Endodermal cell (in vitro differentiated cells): ENCODE measurements around the gene PSMC4. TPM values are rescaled to one million over a fixed set of nuclear protein-coding genes. Genes with fewer than 3 reads are reported as not detected.
A peak's percentile ranks its signal among the peaks of the same experiment; 100 is the strongest.

ENCODE experiments used
- DNase-seq: peaks from one replicate; pipeline ENCODE4 v3.0.0-alpha.2; 2017
- H3K27ac ChIP-seq: 2 replicates; pipeline ENCODE4 v1.5.1; 2013; ENCODE audit warnings: mild to moderate bottlenecking, low read depth, low read length, moderate library complexity
- H3K27me3 ChIP-seq: 2 replicates; pipeline ENCODE4 v1.6.1; 2013; ENCODE audit warnings: mild to moderate bottlenecking, low read length, moderate library complexity; ENCODE audit not compliant: insufficient read depth, control insufficient read depth, poor library complexity, severe bottlenecking
- H3K36me3 ChIP-seq: 2 replicates; pipeline ENCODE4 v1.7.0; 2013; ENCODE audit warnings: mild to moderate bottlenecking, low read length, moderate library complexity; ENCODE audit not compliant: control insufficient read depth, insufficient read depth
- H3K4me1 ChIP-seq: one replicate; pipeline ENCODE4 v1.7.0; 2013; ENCODE audit warnings: low read length; ENCODE audit not compliant: control insufficient read depth, insufficient read depth
- H3K4me3 ChIP-seq: 2 replicates; pipeline ENCODE4 v1.5.1; 2013; ENCODE audit warnings: mild to moderate bottlenecking, low read length, moderate library complexity
- H3K9ac ChIP-seq: 2 replicates; pipeline ENCODE4 v1.6.1; 2013; ENCODE audit warnings: mild to moderate bottlenecking, low read length, moderate library complexity; ENCODE audit not compliant: poor library complexity, severe bottlenecking; ENCODE audit errors: extremely low read depth
- H3K9me3 ChIP-seq: 2 replicates; pipeline ENCODE4 v1.6.1; 2013; ENCODE audit warnings: mild to moderate bottlenecking, low read length, moderate library complexity; ENCODE audit not compliant: control insufficient read depth
- H3K27ac Mint-ChIP-seq: 2 replicates; pipeline ENCODE4 v1.8.0; 2020; ENCODE audit warnings: mixed read lengths
- H3K27me3 Mint-ChIP-seq: 2 replicates; pipeline ENCODE4 v1.8.0; 2021; ENCODE audit warnings: mild to moderate bottlenecking, mixed read lengths; ENCODE audit not compliant: insufficient read depth
- H3K36me3 Mint-ChIP-seq: 2 replicates; pipeline ENCODE4 v1.8.0; 2020; ENCODE audit warnings: low read depth, mixed read lengths
- H3K4me1 Mint-ChIP-seq: 2 replicates; pipeline ENCODE4 v1.8.0; 2020; ENCODE audit warnings: mixed read lengths
- H3K4me3 Mint-ChIP-seq: 2 replicates; pipeline ENCODE4 v1.8.0; 2020; ENCODE audit warnings: mild to moderate bottlenecking, moderate library complexity, mixed read lengths
- H3K9me3 Mint-ChIP-seq: 2 replicates; pipeline ENCODE4 v1.8.0; 2020; ENCODE audit warnings: mild to moderate bottlenecking, mixed read lengths
- WGBS, 2 experiments: methylation state at CpG; one replicate each; pipeline versions ENCODE4 v1.1.5 to v1.1.7; 2013; ENCODE audit warnings: missing lambda C conversion rate in 2 of 2, mixed read lengths in 1 of 2; ENCODE audit not compliant: insufficient coverage in 1 of 2, insufficient read length in 1 of 2; 5-methylcytosine and 5-hydroxymethylcytosine counted together
- total RNA-seq, 2 donors: library from RNA; stranded (reverse); fragmentation: NEBNext Ultra II Directional in 1 of 2; extraction: Animal tissue kit (Norgen Biotek cat#: 25700) in 1 of 2; gene quantifications; 2 replicates in 1 of 2; 3 replicates in 1 of 2; pipeline ENCODE4 v1.2.1, GENCODE V29; 2021
- TF ChIP-seq, protein P1 (sequence below): fragments of 200-600 bp; sonication (generic); conservative IDR thresholded peaks from 2 replicates; pipeline ENCODE4 v1.5.0; 2021; ENCODE audit warnings: antibody characterized with exemption, mild to moderate bottlenecking

PSMC4 gene
- total RNA-seq, 2 donors from 2014 or later: 88.9 to 96.9 TPM

DNA sequence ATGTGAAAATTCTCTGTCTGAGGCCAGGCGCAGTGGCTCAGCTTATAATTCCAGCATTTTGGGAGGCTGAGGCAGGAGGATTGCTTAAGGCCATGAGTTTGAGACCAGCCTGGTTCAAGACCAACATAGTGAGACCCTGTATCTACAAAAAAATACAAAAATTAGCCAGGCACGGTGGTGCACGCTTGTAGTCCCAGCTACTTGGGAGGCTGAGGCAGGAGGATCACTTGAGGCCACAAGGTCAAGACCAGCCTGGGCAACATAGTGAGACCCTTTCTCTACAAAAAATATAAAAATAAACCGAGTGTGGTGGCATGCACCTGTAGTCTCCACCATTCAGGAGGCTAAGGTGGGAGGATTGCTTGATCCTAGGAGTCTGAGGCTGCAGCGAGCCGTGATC, 34.3 kb upstream of the PSMC4 start:
- H3K4me3 ChIP-seq: no peak overlapping the region
- H3K9me3 Mint-ChIP-seq: no peaks in the 10 kb centered on the region
- DNase-seq: peak; percentile 16
- no peaks in the 10 kb centered on the region for H3K27me3 Mint-ChIP-seq
- no peak overlapping the region for H3K27ac ChIP-seq
- H3K9ac ChIP-seq: no peak overlapping the region
- H3K36me3 ChIP-seq: no peaks in the 10 kb centered on the region
- no peaks in the 10 kb centered on the region for H3K4me1 ChIP-seq
- H3K27ac Mint-ChIP-seq: no peak overlapping the region
- no peaks in the 10 kb centered on the region for H3K9me3 ChIP-seq
- no peaks in the 10 kb centered on the region for H3K27me3 ChIP-seq
- no peaks in the 10 kb centered on the region for H3K36me3 Mint-ChIP-seq
- no peak overlapping the region for H3K4me3 Mint-ChIP-seq
- 91 to 94% methylated on average over 2 to 6 of the region's 6 CpGs for WGBS, 2 experiments
- TF ChIP-seq, protein P1, sequence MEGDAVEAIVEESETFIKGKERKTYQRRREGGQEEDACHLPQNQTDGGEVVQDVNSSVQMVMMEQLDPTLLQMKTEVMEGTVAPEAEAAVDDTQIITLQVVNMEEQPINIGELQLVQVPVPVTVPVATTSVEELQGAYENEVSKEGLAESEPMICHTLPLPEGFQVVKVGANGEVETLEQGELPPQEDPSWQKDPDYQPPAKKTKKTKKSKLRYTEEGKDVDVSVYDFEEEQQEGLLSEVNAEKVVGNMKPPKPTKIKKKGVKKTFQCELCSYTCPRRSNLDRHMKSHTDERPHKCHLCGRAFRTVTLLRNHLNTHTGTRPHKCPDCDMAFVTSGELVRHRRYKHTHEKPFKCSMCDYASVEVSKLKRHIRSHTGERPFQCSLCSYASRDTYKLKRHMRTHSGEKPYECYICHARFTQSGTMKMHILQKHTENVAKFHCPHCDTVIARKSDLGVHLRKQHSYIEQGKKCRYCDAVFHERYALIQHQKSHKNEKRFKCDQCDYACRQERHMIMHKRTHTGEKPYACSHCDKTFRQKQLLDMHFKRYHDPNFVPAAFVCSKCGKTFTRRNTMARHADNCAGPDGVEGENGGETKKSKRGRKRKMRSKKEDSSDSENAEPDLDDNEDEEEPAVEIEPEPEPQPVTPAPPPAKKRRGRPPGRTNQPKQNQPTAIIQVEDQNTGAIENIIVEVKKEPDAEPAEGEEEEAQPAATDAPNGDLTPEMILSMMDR: no peak
- H3K4me1 Mint-ChIP-seq: peaks cover 2% of the 10 kb centered on the region

DNA sequence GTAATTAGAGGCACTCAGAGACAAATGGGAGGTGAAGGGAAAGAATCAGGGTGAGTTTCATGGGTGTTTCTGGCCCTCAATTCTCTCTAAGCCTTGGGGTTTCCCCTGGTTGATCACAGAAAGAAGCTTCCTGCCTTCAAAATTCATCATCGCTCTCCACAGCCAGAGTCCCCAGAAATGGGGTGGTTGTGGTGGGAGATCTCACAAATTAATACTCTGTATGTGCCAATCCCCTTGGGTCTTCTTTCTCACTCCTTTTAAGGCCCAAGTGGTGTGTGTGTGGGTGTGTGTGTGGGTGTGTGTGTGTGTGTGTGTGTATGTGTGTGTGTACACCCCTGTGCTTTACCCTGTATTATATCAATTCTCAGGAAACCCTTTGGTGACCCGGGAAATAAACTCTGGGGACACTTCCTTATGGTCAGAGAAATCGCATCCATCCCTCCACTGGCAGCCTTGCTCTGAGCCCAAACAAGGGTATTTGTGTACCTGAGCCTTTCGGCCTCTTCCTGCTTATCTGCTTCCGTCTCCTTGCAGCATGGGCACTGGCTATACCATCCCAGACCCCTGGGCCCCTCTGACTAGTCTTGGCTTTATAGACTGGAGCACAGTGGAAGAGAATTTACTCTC, 33.8 kb upstream of the PSMC4 start:
- no peaks in the 10 kb centered on the region for H3K9me3 Mint-ChIP-seq
- H3K27ac Mint-ChIP-seq: no peak overlapping the region
- Histone ChIP-seq H3K27ac (no peak overlapping the region), H3K27me3 (no peaks in the 10 kb centered on the region), H3K9ac (no peak overlapping the region), H3K36me3 (no peaks in the 10 kb centered on the region), H3K4me1 (no peaks in the 10 kb centered on the region), H3K9me3 (no peaks in the 10 kb centered on the region), H3K4me3 (no peak overlapping the region)
- peak; percentile 20 for DNase-seq
- no peaks in the 10 kb centered on the region for H3K36me3 Mint-ChIP-seq
- 91 to 92% methylated on average over 4 of the region's 5 CpGs for WGBS, 2 experiments
- TF ChIP-seq, protein P1: no peak
- H3K27me3 Mint-ChIP-seq: no peaks in the 10 kb centered on the region
- no peak overlapping the region for H3K4me3 Mint-ChIP-seq
- peaks cover 8% of the 10 kb centered on the region for H3K4me1 Mint-ChIP-seq

GRCh38 chr19:39937787-39938186, 33.2 kb upstream of the PSMC4 start:
- no peak for DNase-seq
- no peaks in the 10 kb centered on the region for H3K4me1 ChIP-seq
- H3K4me3 ChIP-seq: no peak overlapping the region
- Mint-ChIP-seq H3K4me1 (peaks cover 10% of the 10 kb centered on the region), H3K36me3 (no peaks in the 10 kb centered on the region), H3K27me3 (no peaks in the 10 kb centered on the region), H3K4me3 (no peak overlapping the region), H3K9me3 (no peaks in the 10 kb centered on the region), H3K27ac (no peak overlapping the region)
- H3K27ac ChIP-seq: no peak overlapping the region
- H3K9ac ChIP-seq: no peak overlapping the region
- no peaks in the 10 kb centered on the region for H3K27me3 ChIP-seq
- H3K36me3 ChIP-seq: no peaks in the 10 kb centered on the region
- 86% methylated on average over 2 of the region's 2 CpGs; no CpG with 5 or more reads in 1 of the 2 experiments for WGBS, 2 experiments
- TF ChIP-seq, protein P1: no peak
- H3K9me3 ChIP-seq: no peaks in the 10 kb centered on the region
